ENCODE results near the gene HEATR1.

DNA sequence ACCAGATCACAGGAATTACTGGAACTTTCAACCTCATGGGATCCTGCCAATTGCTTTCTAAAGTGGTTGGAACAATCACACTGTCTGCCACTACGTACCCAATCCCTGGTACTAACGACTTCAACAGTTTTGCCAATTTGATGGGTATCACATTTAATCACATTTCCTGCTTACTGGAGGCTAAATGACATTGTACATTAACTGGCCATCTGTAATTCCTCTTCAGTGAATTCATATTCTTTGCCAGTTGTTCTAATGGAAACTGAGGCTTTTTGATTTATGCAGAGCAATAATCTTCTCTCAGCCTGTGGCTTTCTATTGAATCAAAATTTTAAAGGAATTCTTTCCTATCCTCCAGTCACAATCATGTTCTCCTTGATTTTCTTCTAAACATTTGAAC lies 42.3 kb downstream of the HEATR1 start:
- TF ChIP-seq, protein P1, sequence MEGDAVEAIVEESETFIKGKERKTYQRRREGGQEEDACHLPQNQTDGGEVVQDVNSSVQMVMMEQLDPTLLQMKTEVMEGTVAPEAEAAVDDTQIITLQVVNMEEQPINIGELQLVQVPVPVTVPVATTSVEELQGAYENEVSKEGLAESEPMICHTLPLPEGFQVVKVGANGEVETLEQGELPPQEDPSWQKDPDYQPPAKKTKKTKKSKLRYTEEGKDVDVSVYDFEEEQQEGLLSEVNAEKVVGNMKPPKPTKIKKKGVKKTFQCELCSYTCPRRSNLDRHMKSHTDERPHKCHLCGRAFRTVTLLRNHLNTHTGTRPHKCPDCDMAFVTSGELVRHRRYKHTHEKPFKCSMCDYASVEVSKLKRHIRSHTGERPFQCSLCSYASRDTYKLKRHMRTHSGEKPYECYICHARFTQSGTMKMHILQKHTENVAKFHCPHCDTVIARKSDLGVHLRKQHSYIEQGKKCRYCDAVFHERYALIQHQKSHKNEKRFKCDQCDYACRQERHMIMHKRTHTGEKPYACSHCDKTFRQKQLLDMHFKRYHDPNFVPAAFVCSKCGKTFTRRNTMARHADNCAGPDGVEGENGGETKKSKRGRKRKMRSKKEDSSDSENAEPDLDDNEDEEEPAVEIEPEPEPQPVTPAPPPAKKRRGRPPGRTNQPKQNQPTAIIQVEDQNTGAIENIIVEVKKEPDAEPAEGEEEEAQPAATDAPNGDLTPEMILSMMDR (IDR thresholded peaks at IDR 0.05): no peak
- TF ChIP-seq POLR2A (IDR thresholded peaks at IDR 0.05): no peak

Measured in lower leg skin (tissue), 3 donors.